HepG2 (cell line): Measurements from ENCODE around the gene DNAH9. TPM values are rescaled to one million over a fixed set of nuclear protein-coding genes. Genes with fewer than 3 reads are reported as not detected.

Experiments used
- ATAC-seq: fragments of 200-7000 bp; cut with Tn5 transposase; 3 replicates; pipeline ENCODE4 v1.9.1; 2020; ENCODE audit warnings: mild to moderate bottlenecking, moderate library complexity
- BruUV-seq: library from RNA; stranded (reverse); fragments of 400-500 nt; replicated peaks from 2 replicates; lab custom pipeline; 2021; lab: Mats Ljungman, UMichigan
- CTCF ChIA-PET: fragments of 300-600 bp; formaldehyde crosslinking; extraction: SDS; loops from one replicate; lab custom pipeline; 2021; ENCODE audit warnings: low total read pairs, inconsistent platforms, low intra/inter-chr PET ratio; lab: Yijun Ruan, JAX
- POLR2A ChIA-PET: fragments of 350-600 bp; sonication (Branson Sonifier 250); formaldehyde crosslinking; loops from one replicate; lab custom pipeline; 2020; ENCODE audit warnings: antibody characterized with exemption, inconsistent platforms; lab: Yijun Ruan, JAX
- DNase-seq: peaks from one replicate; pipeline ENCODE4 v3.0.0-alpha.2; 2015; ENCODE audit warnings: low spot score
- FAIRE-seq: peaks from 3 replicates; lab custom pipeline; 2011; peaks lifted over from hg19 to GRCh38; lab: Jason Lieb, UNC
- H2AFZ ChIP-seq: one replicate; pipeline ENCODE4 v1.6.1; 2011; ENCODE audit warnings: low read length, inconsistent platforms
- H3K27ac ChIP-seq: fragments of 300-600 bp; 3 replicates; pipeline ENCODE4 v1.8.0; 2011; ENCODE audit warnings: mixed run types, mild to moderate bottlenecking, mixed read lengths, low read length, inconsistent platforms; ENCODE audit not compliant: insufficient read depth; ENCODE audit errors: extremely low read length
- H3K27me3 ChIP-seq, 2 experiments: fragments of 200-600 bp in 1 of 2; 2 replicates in 1 of 2; 3 replicates in 1 of 2; pipeline versions ENCODE4 v1.6.0 to v1.8.0; 2011; ENCODE audit warnings: low read length in 2 of 2, mild to moderate bottlenecking in 2 of 2, moderate library complexity in 2 of 2, inconsistent platforms in 1 of 2; ENCODE audit not compliant: insufficient read depth in 2 of 2, control insufficient read depth in 1 of 2
- H3K36me3 ChIP-seq, 2 experiments: fragments of 200-600 bp in 1 of 2; replicated peaks in 1 of 2; 2 replicates in 1 of 2; 3 replicates in 1 of 2; pipeline versions ENCODE4 v1.5.1 to v1.8.0; 2011; ENCODE audit warnings: low read length in 2 of 2, inconsistent platforms in 1 of 2; ENCODE audit not compliant: insufficient read depth in 2 of 2, control insufficient read depth in 1 of 2
- H3K4me1 ChIP-seq: 2 replicates; pipeline ENCODE4 v1.5.1; 2012; ENCODE audit warnings: low read length, inconsistent platforms; ENCODE audit not compliant: insufficient read depth
- H3K4me2 ChIP-seq: 2 replicates; pipeline ENCODE4 v1.6.0; 2011; ENCODE audit warnings: low read depth, low read length, inconsistent platforms
- H3K4me3 ChIP-seq, 3 experiments: fragments of 200-600 bp in 1 of 3; sonication (generic), shearing (Covaris generic) in 1 of 3; replicated peaks in 1 of 3; 2 replicates each; pipeline ENCODE4 v1.5.1; 2011 to 2016; ENCODE audit warnings: low read length in 3 of 3, inconsistent platforms in 2 of 3, low read depth in 2 of 3, mild to moderate bottlenecking in 2 of 3, control low read depth in 1 of 3, mixed read lengths in 1 of 3; ENCODE audit not compliant: insufficient read depth in 1 of 3
- H3K79me2 ChIP-seq: one replicate; pipeline ENCODE4 v1.6.1; 2011; ENCODE audit warnings: low read length, inconsistent platforms; ENCODE audit not compliant: insufficient read depth
- H3K9ac ChIP-seq: 2 replicates; pipeline ENCODE4 v1.6.0; 2011; ENCODE audit warnings: mild to moderate bottlenecking, low read depth, low read length, inconsistent platforms; ENCODE audit not compliant: insufficient read depth
- H3K9me3 ChIP-seq: 2 replicates; pipeline ENCODE4 v1.5.1; 2012; ENCODE audit warnings: mild to moderate bottlenecking, low read length
- H4K20me1 ChIP-seq: 2 replicates; pipeline ENCODE4 v1.6.0; 2011; ENCODE audit warnings: inconsistent platforms, mild to moderate bottlenecking, low read length, moderate library complexity; ENCODE audit not compliant: insufficient read depth
- FIP1L1 ChIP-seq: fragments of 200-400 bp; formaldehyde crosslinking; IDR thresholded peaks from 2 replicates; pipeline ENCODE4 v1.6.1; 2018; ENCODE audit warnings: low read depth, mild to moderate bottlenecking, low read length, moderate library complexity, borderline replicate concordance; ENCODE audit not compliant: insufficient read depth
- KIAA2018 ChIP-seq: sonication (generic); formaldehyde crosslinking; IDR thresholded peaks from 2 replicates; pipeline ENCODE4 v1.5.0; 2020; ENCODE audit warnings: mild to moderate bottlenecking, missing genetic modification reagents, borderline replicate concordance
- SAFB2 ChIP-seq: sonication (generic); formaldehyde crosslinking; IDR thresholded peaks from 2 replicates; pipeline ENCODE4 v1.5.1; 2020; ENCODE audit warnings: missing genetic modification reagents, low read depth, mild to moderate bottlenecking, borderline replicate concordance
- SNAPC4 ChIP-seq: sonication (generic); formaldehyde crosslinking; IDR thresholded peaks from 2 replicates; pipeline ENCODE4 v1.4.0; 2020; ENCODE audit warnings: mild to moderate bottlenecking, missing genetic modification reagents
- ZBTB7A ChIP-seq: sonication (generic); formaldehyde crosslinking; IDR thresholded peaks from 2 replicates; pipeline ENCODE4 v1.8.0; 2022; ENCODE audit warnings: mild to moderate bottlenecking, missing genetic modification reagents
- ZNF263 ChIP-seq: sonication (generic); formaldehyde crosslinking; IDR thresholded peaks from 2 replicates; pipeline ENCODE4 v1.4.0; 2020; ENCODE audit warnings: missing genetic modification reagents
- ZNF414 ChIP-seq: sonication (generic); formaldehyde crosslinking; IDR thresholded peaks from 2 replicates; pipeline ENCODE4 v1.5.0; 2020; ENCODE audit warnings: missing genetic modification reagents
- ZSCAN29 ChIP-seq: sonication (generic); formaldehyde crosslinking; conservative IDR thresholded peaks from 2 replicates; pipeline ENCODE4 v1.4.0; 2020; ENCODE audit warnings: mild to moderate bottlenecking, missing genetic modification reagents
- WGBS: methylation state at CpG from one replicate; pipeline ENCODE4 v1.1.6; 2017; ENCODE audit warnings: low lambda C conversion rate; 5-methylcytosine and 5-hydroxymethylcytosine counted together
- in situ Hi-C: cut with HindIII; loops from 2 replicates; pipeline ENCODE4 v1.10.0; 2017; ENCODE audit warnings: low pct_unique_long_range_greater_than_20kb; ENCODE audit not compliant: extremely low pct_ligation_motif_present
- intact Hi-C: fragments of 100-400 bp; cut with micrococcal nuclease; formaldehyde crosslinking; loops from one replicate; pipeline ENCODE4 v1.10.0; 2022; ENCODE audit not compliant: unreplicated experiment
- polyA plus RNA-seq, 8 experiments: library from polyadenylated mRNA; depleted of rRNA in 3 of 8; stranded (reverse) in 7 of 8; unstranded in 1 of 8; fragments of >200 nt; fragmentation: Illumina TruSeq in 4 of 8; extraction: Trizol in 4 of 8; gene quantifications; 2 replicates each; pipeline versions ENCODE4 v1.2.1 to v1.2.3, GENCODE V29; 2011 to 2016; ENCODE audit warnings: low read depth in 4 of 8, missing spikeins in 1 of 8, mixed read lengths in 1 of 8; ENCODE audit not compliant: insufficient read depth in 1 of 8
- total RNA-seq, 5 experiments: library from RNA; depleted of rRNA; stranded (reverse); fragments of >200 nt; fragmentation: Illumina TruSeq; extraction: Trizol; gene quantifications; 2 replicates each; pipeline ENCODE4 v1.2.3, GENCODE V29; 2016; ENCODE audit warnings: low read depth in 1 of 5
- TF ChIP-seq, protein P1 (sequence below): sonication (generic); formaldehyde crosslinking; conservative IDR thresholded peaks from 2 replicates; pipeline ENCODE4 v1.8.1; 2023; ENCODE audit warnings: missing genetic modification reagents

DNAH9 gene
- total and polyA plus RNA-seq, 2 of the 13 experiments (the other 11 are each of a cell fraction or from before 2014, with no cell fraction given), result not detected

- intact Hi-C loops, result no loop called here
- no peak overlapping the region for H3K4me3 ChIP-seq
- ATAC-seq, result no peak
- H3K79me2 ChIP-seq, result no peaks in the 10 kb centered on the region
- DNase-seq, result no peak
- in situ Hi-C loops, result no loop called here
- WGBS, result 69% methylated on average over 2 of the region's 2 CpGs
- no peaks in the 10 kb centered on the region for H3K27me3 ChIP-seq
- no peaks in the 10 kb centered on the region for H3K9me3 ChIP-seq
- no peak overlapping the region for H3K27ac ChIP-seq
- CTCF ChIA-PET, result no interaction called here
- no peaks in the 10 kb centered on the region for H3K36me3 ChIP-seq
- no peaks in the 10 kb centered on the region for H3K4me1 ChIP-seq
- POLR2A ChIA-PET, result no interaction called here
- H3K9ac ChIP-seq, result no peak overlapping the region
- H4K20me1 ChIP-seq, result no peaks in the 10 kb centered on the region
- no peak overlapping the region for H2AFZ ChIP-seq
- FAIRE-seq, result no peak
- BruUV-seq, result no TSS peak
- no peak overlapping the region for H3K4me2 ChIP-seq
- TF ChIP-seq SNAPC4 (CRISPR knock-in tag) (no peak), ZBTB7A (CRISPR knock-in tag) (no peak), SAFB2 (CRISPR knock-in tag) (no peak), ZNF263 (CRISPR knock-in tag) (no peak), ZSCAN29 (no peak), FIP1L1 (no peak), KIAA2018 (CRISPR knock-in tag) (no peak), ZNF414 (CRISPR knock-in tag) (no peak)
- TF ChIP-seq, protein P1, sequence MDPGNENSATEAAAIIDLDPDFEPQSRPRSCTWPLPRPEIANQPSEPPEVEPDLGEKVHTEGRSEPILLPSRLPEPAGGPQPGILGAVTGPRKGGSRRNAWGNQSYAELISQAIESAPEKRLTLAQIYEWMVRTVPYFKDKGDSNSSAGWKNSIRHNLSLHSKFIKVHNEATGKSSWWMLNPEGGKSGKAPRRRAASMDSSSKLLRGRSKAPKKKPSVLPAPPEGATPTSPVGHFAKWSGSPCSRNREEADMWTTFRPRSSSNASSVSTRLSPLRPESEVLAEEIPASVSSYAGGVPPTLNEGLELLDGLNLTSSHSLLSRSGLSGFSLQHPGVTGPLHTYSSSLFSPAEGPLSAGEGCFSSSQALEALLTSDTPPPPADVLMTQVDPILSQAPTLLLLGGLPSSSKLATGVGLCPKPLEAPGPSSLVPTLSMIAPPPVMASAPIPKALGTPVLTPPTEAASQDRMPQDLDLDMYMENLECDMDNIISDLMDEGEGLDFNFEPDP (CRISPR knock-in tag), result no peak
These were observed 250.1 kb downstream of the DNAH9 start for GRCh38 chr17:11848330-11848729.
